Psoas muscle (tissue), 8 donors: ENCODE measurements around the gene CSF3. TPM values are rescaled to one million over a fixed set of nuclear protein-coding genes. Genes with fewer than 3 reads are reported as not detected.
A peak's percentile ranks its signal among the peaks of the same experiment; 100 is the strongest.

Experiments used
- ATAC-seq, 4 donors: fragments of 200-7000 bp; cut with Tn5 transposase; one replicate each; pipeline ENCODE4 v1.9.1; 2020; ENCODE audit warnings: moderate library complexity in 3 of 4, mild to moderate bottlenecking in 2 of 4
- DNase-seq, 2 donors: peaks; one replicate each; pipeline ENCODE4 v3.0.0-alpha.2; 2020
- H3K27ac ChIP-seq: fragments of 200-600 bp; one replicate; pipeline ENCODE4 v1.8.0; 2022
- H3K27me3 ChIP-seq, 3 donors: fragments of 200-600 bp in 1 of 3; one replicate each; pipeline versions ENCODE4 v1.6.1 to v1.8.0; 2013 to 2022; ENCODE audit warnings: low read length in 2 of 3, mild to moderate bottlenecking in 2 of 3, moderate library complexity in 1 of 3; ENCODE audit not compliant: insufficient read depth in 3 of 3
- H3K36me3 ChIP-seq, 2 donors: fragments of 200-600 bp in 1 of 2; one replicate each; pipeline versions ENCODE4 v1.6.1 to v1.8.0; 2013 to 2022; ENCODE audit warnings: low read depth in 1 of 2, mild to moderate bottlenecking in 1 of 2, moderate library complexity in 1 of 2; ENCODE audit not compliant: insufficient read depth in 1 of 2
- H3K4me1 ChIP-seq: fragments of 200-600 bp; one replicate; pipeline ENCODE4 v1.8.0; 2022
- H3K4me3 ChIP-seq: fragments of 200-600 bp; one replicate; pipeline ENCODE4 v1.8.0; 2022; ENCODE audit warnings: mild to moderate bottlenecking
- H3K9me3 ChIP-seq: fragments of 200-600 bp; one replicate; pipeline ENCODE4 v1.8.0; 2022
- WGBS, 3 donors: extraction: QIAGEN DNeasy Blood & Tissue Kit; methylation state at CpG; one replicate each; pipeline versions ENCODE4 v1.1.6 to v1.1.7; 2013; 5-methylcytosine and 5-hydroxymethylcytosine counted together
- intact Hi-C, 2 donors: fragments of 100-400 bp; cut with DNase I; formaldehyde crosslinking; loops; one replicate each; pipeline versions ENCODE4 v1.11.0 to v1.14.2; 2022
- long read RNA-seq, 2 donors: library from polyadenylated mRNA; unstranded; transcript quantifications; one replicate each; pipeline ENCODE4 v2.0.0, GENCODE V29; 2021
- polyA plus RNA-seq, 3 donors: library from polyadenylated mRNA; stranded (reverse); fragments of 200-250 nt; gene quantifications; one replicate each; pipeline ENCODE4 v1.2.3, GENCODE V29; 2013
- total RNA-seq, 4 donors: library from RNA; stranded (reverse); fragmentation: NEBNext Ultra II Directional in 2 of 4; extraction: Animal tissue kit (Norgen Biotek cat#: 25700) in 2 of 4; gene quantifications; one replicate each; pipeline versions ENCODE4 v1.2.1 to v1.2.4, GENCODE V29; 2021 to 2023
- TF ChIP-seq, protein P1 (sequence below): fragments of 200-600 bp; IDR thresholded peaks from one replicate; pipeline ENCODE4 v1.8.0; 2022; ENCODE audit warnings: antibody characterized with exemption
- donor health status: healthy with polysubstance abuse.
- donor health status: DM: no; HTN: no; CAD: no; lungs with moderate emphysema.
- donor health status: Bipolar disorder and iron deficiency.
- donor health status: healthy.
- donor health status: DM: yes; HTN: yes; CAD: no.
- donor health status: DM: no; HTN: no; CAD: no.
- donor health status: DM: no; HTN: no; CAD: no.
- donor health status: DM: yes; HTN: yes; CAD: no.

Gene CSF3, protein sequence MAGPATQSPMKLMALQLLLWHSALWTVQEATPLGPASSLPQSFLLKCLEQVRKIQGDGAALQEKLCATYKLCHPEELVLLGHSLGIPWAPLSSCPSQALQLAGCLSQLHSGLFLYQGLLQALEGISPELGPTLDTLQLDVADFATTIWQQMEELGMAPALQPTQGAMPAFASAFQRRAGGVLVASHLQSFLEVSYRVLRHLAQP
- total RNA-seq, result 10 to 100 TPM in 2 of 4 donors, under 1 TPM in 2; 0.30 to 39.8 (median 19.4) TPM
- 10 to 100 TPM in 1 of 3 donors, 1 to 10 TPM in 2; 3.4 to 46.2 (median 3.9) TPM for polyA plus RNA-seq
- long read RNA-seq, donor 1, result 0 reads
- long read RNA-seq, donor 2, transcript CSF3-202 (4 exons, 1,673 nt), result major isoform, 6 of 22 reads
- long read RNA-seq, donor 2, partial matches to known transcripts, result 7 of 22 reads
- long read RNA-seq, donor 2, other reads (novel, unspliced or antisense), result 7 of 22 reads

DNA sequence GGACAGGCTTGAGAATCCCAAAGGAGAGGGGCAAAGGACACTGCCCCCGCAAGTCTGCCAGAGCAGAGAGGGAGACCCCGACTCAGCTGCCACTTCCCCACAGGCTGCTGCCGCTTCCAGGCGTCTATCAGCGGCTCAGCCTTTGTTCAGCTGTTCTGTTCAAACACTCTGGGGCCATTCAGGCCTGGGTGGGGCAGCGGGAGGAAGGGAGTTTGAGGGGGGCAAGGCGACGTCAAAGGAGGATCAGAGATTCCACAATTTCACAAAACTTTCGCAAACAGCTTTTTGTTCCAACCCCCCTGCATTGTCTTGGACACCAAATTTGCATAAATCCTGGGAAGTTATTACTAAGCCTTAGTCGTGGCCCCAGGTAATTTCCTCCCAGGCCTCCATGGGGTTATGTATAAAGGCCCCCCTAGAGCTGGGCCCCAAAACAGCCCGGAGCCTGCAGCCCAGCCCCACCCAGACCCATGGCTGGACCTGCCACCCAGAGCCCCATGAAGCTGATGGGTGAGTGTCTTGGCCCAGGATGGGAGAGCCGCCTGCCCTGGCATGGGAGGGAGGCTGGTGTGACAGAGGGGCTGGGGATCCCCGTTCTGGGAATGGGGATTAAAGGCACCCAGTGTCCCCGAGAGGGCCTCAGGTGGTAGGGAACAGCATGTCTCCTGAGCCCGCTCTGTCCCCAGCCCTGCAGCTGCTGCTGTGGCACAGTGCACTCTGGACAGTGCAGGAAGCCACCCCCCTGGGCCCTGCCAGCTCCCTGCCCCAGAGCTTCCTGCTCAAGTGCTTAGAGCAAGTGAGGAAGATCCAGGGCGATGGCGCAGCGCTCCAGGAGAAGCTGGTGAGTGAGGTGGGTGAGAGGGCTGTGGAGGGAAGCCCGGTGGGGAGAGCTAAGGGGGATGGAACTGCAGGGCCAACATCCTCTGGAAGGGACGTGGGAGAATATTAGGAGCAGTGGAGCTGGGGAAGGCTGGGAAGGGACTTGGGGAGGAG, at the start of gene CSF3:
Gene CSF3, plus strand, starts transcription at position 436 of the 993 bp plus-strand sequence. Its CDS starts 35 bp downstream, at position 471.
- TF ChIP-seq, protein P1, sequence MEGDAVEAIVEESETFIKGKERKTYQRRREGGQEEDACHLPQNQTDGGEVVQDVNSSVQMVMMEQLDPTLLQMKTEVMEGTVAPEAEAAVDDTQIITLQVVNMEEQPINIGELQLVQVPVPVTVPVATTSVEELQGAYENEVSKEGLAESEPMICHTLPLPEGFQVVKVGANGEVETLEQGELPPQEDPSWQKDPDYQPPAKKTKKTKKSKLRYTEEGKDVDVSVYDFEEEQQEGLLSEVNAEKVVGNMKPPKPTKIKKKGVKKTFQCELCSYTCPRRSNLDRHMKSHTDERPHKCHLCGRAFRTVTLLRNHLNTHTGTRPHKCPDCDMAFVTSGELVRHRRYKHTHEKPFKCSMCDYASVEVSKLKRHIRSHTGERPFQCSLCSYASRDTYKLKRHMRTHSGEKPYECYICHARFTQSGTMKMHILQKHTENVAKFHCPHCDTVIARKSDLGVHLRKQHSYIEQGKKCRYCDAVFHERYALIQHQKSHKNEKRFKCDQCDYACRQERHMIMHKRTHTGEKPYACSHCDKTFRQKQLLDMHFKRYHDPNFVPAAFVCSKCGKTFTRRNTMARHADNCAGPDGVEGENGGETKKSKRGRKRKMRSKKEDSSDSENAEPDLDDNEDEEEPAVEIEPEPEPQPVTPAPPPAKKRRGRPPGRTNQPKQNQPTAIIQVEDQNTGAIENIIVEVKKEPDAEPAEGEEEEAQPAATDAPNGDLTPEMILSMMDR, result no peak
- Histone ChIP-seq H3K27me3 (no peaks in the 10 kb centered on the region), H3K27ac (peak within 1 kb of the TSS; percentile 87), H3K9me3 (no peaks in the 10 kb centered on the region), H3K4me1 (peaks cover 62% of the 10 kb centered on the region), H3K4me3 (peak within 1 kb of the TSS; percentile 52), H3K36me3 (peaks cover 0 to 8% of the 10 kb centered on the region in 2 donors)
- intact Hi-C loops, result loop anchor here (5.0 to 10.0 kb wide), 3 partner anchors 72 to 280 kb away; no protein-coding TSS in a partner anchor
- WGBS, 3 donors, result 25 to 40% (median 26%) methylated on average over 19 to 20 of the region's 20 CpGs
- peak; percentile 52 to 62 (median 58) for ATAC-seq
- DNase-seq, result peak; percentile 78 to 95

DNA sequence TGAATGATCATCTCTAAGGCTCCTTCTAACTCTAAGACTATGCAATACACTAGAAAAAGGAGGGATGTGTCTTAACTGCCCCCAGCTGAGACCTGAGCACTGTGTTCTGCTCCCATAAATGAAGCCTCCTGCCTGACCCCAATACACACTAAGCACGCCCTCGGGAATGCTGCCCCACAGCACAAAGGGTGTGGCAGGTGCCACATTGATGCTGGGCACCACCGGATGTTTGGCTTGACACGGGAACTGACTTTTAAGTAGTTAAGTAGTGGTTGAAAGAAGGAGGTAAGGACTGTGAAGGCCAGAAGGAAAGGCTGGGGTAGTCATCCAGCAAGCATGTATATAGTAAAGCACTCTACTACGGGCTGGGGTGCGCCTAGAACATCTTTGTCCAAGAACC, 48.5 kb upstream of the CSF3 start:
- no peaks in the 10 kb centered on the region for H3K9me3 ChIP-seq
- H3K4me3 ChIP-seq, result no peak overlapping the region
- no peak overlapping the region for H3K27ac ChIP-seq
- no peaks in the 10 kb centered on the region for H3K36me3 ChIP-seq
- H3K27me3 ChIP-seq, result peaks cover 0 to 23% (median 0%) of the 10 kb centered on the region in 3 donors
- WGBS, 3 donors, result 75 to 79% (median 76%) methylated on average over 6 of the region's 6 CpGs
- ATAC-seq, result no peak
- TF ChIP-seq, protein P1, result no peak
- intact Hi-C loops, result no loop called here
- H3K4me1 ChIP-seq, result no peaks in the 10 kb centered on the region
- no peak for DNase-seq

DNA sequence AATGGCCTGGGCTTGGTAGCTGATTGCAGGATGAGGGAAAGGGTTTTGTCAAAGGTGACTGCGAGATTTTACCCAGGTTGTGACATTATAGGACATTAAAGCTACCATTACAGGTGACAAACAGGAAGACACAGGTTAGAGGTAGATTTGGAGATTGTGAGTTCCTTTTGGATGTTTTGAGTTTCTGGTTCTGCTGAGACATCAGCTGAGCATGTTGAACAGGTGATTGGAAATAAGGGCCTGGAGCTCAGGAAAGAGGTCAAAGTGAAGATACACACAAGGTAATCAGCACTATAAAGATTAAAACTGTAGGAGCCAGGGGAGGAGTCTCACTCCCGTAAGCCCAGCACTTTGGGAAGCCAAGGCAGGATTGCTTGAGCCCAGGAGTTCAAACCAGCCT, 46.5 kb upstream of the CSF3 start:
- no peak overlapping the region for H3K27ac ChIP-seq
- H3K27me3 ChIP-seq, result peaks cover 0 to 26% (median 0%) of the 10 kb centered on the region in 3 donors
- H3K4me1 ChIP-seq, result no peaks in the 10 kb centered on the region
- H3K9me3 ChIP-seq, result no peaks in the 10 kb centered on the region
- no peak for DNase-seq
- H3K36me3 ChIP-seq, result no peaks in the 10 kb centered on the region
- no peak for ATAC-seq
- no peak overlapping the region for H3K4me3 ChIP-seq
- intact Hi-C loops, result no loop called here
- TF ChIP-seq, protein P1, result no peak
- WGBS, 3 donors, result 79 to 86% (median 79%) methylated on average over 2 of the region's 2 CpGs

DNA sequence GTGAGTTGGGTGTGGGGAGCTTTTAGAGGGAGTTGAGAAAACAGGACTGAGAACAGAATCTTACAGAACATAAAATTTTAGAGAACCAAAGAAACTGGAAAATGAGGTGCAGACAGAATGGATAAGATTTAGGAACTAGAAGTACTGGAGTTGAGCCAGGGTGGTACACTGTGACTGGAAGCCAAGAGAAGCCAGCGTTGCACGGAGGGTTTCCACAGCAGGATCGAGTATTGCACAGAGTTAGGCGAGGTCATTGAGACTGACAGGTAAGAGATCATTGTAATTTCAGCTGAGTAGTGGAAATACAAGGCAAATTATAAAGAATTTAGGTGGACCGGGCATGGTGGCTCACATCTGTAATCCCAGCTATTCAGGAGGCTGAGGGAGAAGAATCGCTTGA, 45.9 kb upstream of the CSF3 start:
- H3K4me3 ChIP-seq, result no peak overlapping the region
- H3K27me3 ChIP-seq, result peaks cover 0 to 26% (median 0%) of the 10 kb centered on the region in 3 donors
- ATAC-seq (no peak), DNase-seq (no peak)
- WGBS, 3 donors, result 57 to 64% (median 61%) methylated on average over 6 of the region's 6 CpGs
- H3K4me1 ChIP-seq, result no peaks in the 10 kb centered on the region
- TF ChIP-seq, protein P1, result no peak
- H3K36me3 ChIP-seq, result no peaks in the 10 kb centered on the region
- no peak overlapping the region for H3K27ac ChIP-seq
- no peaks in the 10 kb centered on the region for H3K9me3 ChIP-seq
- intact Hi-C loops, result no loop called here
